ENCODE results near the gene SNAI3. TPM values are rescaled to one million over a fixed set of nuclear protein-coding genes. Genes with fewer than 3 reads are reported as not detected.

The SNAI3 gene
- total and polyA plus RNA-seq, 2 experiments from 2014 or later: 10.3 to 19.4 TPM

DNA sequence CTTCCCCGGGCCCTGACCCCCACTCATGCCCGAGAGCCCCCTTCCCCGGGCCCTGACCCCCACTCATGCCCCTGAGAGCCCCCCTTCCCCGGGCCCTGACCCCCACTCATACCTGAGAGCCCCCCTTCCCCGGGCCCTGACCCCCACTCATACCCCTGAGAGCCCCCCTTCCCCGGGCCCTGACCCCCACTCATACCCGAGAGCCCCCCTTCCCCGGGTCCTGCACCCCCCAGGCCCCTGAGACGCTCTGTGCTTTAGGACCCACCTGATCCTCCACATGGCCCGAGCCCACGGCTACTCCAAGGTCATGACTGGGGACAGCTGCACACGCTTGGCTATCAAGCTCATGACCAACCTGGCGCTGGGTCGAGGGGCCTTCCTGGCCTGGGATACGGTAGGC lies 26.7 kb upstream of the SNAI3 start:
- Histone ChIP-seq H4K20me1 (replicated peaks; ENCODE audit: insufficient read depth) (no peaks in the 10 kb centered on the region; the same call in 1 of the 2 replicates), H3K79me2 (replicated peaks; ENCODE audit: insufficient read depth) (peaks cover 9% of the 10 kb centered on the region; the same call in 1 of the 2 replicates), H3K4me2 (no peak overlapping the region), H3K27me3 (ENCODE audit: insufficient read depth) (no peaks in the 10 kb centered on the region), H3K36me3 (ENCODE audit: insufficient read depth) (no peaks in the 10 kb centered on the region), H3K4me3 (no peak overlapping the region), H3F3A (replicated peaks; ENCODE audit: low read depth) (no peaks in the 10 kb centered on the region), H3K27ac (ENCODE audit: low read depth) (no peak overlapping the region), H3K9me2 (ENCODE audit: insufficient read depth) (no peaks in the 10 kb centered on the region), H2AFZ (no peak overlapping the region), H3K4me1 (ENCODE audit: insufficient read depth) (no peaks in the 10 kb centered on the region)
- DNase-seq (ENCODE audit: low spot score): no peak
- TF ChIP-seq, protein P1, sequence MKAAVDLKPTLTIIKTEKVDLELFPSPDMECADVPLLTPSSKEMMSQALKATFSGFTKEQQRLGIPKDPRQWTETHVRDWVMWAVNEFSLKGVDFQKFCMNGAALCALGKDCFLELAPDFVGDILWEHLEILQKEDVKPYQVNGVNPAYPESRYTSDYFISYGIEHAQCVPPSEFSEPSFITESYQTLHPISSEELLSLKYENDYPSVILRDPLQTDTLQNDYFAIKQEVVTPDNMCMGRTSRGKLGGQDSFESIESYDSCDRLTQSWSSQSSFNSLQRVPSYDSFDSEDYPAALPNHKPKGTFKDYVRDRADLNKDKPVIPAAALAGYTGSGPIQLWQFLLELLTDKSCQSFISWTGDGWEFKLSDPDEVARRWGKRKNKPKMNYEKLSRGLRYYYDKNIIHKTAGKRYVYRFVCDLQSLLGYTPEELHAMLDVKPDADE (IDR thresholded peaks at IDR 0.05): no peak
- TF ChIP-seq ZNF331 (CRISPR knock-in tag; IDR thresholded peaks at IDR 0.05; ENCODE audit: low read depth) (no peak), CREB1 (CRISPR knock-in tag; IDR thresholded peaks at IDR 0.05; ENCODE audit: low read depth) (no peak), EZH2phosphoT487 (IDR thresholded peaks at IDR 0.05; ENCODE audit: unreplicated experiment) (no peak), POLR2AphosphoS5 (IDR thresholded peaks at IDR 0.05; ENCODE audit: low read depth) (no peak), STAT1 (IDR thresholded peaks at IDR 0.05; ENCODE audit: unreplicated experiment) (no peak), JUNB (IDR thresholded peaks at IDR 0.05; ENCODE audit: unreplicated experiment) (no peak), ZNF114 (CRISPR knock-in tag; IDR thresholded peaks at IDR 0.05) (no peak), EZH2 (IDR thresholded peaks at IDR 0.05; ENCODE audit: low read depth, unreplicated experiment) (no peak), NANOG (IDR thresholded peaks at IDR 0.05; ENCODE audit: borderline replicate concordance) (no peak)
- TF ChIP-seq, protein P2, sequence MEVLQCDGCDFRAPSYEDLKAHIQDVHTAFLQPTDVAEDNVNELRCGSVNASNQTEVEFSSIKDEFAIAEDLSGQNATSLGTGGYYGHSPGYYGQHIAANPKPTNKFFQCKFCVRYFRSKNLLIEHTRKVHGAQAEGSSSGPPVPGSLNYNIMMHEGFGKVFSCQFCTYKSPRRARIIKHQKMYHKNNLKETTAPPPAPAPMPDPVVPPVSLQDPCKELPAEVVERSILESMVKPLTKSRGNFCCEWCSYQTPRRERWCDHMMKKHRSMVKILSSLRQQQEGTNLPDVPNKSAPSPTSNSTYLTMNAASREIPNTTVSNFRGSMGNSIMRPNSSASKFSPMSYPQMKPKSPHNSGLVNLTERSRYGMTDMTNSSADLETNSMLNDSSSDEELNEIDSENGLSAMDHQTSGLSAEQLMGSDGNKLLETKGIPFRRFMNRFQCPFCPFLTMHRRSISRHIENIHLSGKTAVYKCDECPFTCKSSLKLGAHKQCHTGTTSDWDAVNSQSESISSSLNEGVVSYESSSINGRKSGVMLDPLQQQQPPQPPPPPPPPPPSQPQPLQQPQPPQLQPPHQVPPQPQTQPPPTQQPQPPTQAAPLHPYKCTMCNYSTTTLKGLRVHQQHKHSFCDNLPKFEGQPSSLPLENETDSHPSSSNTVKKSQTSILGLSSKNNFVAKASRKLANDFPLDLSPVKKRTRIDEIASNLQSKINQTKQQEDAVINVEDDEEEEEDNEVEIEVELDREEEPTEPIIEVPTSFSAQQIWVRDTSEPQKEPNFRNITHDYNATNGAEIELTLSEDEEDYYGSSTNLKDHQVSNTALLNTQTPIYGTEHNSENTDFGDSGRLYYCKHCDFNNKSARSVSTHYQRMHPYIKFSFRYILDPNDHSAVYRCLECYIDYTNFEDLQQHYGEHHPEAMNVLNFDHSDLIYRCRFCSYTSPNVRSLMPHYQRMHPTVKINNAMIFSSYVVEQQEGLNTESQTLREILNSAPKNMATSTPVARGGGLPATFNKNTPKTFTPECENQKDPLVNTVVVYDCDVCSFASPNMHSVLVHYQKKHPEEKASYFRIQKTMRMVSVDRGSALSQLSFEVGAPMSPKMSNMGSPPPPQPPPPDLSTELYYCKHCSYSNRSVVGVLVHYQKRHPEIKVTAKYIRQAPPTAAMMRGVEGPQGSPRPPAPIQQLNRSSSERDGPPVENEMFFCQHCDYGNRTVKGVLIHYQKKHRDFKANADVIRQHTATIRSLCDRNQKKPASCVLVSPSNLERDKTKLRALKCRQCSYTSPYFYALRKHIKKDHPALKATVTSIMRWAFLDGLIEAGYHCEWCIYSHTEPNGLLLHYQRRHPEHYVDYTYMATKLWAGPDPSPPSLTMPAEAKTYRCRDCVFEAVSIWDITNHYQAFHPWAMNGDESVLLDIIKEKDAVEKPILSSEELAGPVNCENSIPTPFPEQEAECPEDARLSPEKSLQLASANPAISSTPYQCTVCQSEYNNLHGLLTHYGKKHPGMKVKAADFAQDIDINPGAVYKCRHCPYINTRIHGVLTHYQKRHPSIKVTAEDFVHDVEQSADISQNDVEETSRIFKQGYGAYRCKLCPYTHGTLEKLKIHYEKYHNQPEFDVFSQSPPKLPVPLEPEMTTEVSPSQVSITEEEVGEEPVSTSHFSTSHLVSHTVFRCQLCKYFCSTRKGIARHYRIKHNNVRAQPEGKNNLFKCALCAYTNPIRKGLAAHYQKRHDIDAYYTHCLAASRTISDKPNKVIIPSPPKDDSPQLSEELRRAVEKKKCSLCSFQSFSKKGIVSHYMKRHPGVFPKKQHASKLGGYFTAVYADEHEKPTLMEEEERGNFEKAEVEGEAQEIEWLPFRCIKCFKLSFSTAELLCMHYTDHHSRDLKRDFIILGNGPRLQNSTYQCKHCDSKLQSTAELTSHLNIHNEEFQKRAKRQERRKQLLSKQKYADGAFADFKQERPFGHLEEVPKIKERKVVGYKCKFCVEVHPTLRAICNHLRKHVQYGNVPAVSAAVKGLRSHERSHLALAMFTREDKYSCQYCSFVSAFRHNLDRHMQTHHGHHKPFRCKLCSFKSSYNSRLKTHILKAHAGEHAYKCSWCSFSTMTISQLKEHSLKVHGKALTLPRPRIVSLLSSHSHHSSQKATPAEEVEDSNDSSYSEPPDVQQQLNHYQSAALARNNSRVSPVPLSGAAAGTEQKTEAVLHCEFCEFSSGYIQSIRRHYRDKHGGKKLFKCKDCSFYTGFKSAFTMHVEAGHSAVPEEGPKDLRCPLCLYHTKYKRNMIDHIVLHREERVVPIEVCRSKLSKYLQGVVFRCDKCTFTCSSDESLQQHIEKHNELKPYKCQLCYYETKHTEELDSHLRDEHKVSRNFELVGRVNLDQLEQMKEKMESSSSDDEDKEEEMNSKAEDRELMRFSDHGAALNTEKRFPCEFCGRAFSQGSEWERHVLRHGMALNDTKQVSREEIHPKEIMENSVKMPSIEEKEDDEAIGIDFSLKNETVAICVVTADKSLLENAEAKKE (CRISPR knock-in tag; IDR thresholded peaks at IDR 0.05): no peak
- TF ChIP-seq, protein P3, sequence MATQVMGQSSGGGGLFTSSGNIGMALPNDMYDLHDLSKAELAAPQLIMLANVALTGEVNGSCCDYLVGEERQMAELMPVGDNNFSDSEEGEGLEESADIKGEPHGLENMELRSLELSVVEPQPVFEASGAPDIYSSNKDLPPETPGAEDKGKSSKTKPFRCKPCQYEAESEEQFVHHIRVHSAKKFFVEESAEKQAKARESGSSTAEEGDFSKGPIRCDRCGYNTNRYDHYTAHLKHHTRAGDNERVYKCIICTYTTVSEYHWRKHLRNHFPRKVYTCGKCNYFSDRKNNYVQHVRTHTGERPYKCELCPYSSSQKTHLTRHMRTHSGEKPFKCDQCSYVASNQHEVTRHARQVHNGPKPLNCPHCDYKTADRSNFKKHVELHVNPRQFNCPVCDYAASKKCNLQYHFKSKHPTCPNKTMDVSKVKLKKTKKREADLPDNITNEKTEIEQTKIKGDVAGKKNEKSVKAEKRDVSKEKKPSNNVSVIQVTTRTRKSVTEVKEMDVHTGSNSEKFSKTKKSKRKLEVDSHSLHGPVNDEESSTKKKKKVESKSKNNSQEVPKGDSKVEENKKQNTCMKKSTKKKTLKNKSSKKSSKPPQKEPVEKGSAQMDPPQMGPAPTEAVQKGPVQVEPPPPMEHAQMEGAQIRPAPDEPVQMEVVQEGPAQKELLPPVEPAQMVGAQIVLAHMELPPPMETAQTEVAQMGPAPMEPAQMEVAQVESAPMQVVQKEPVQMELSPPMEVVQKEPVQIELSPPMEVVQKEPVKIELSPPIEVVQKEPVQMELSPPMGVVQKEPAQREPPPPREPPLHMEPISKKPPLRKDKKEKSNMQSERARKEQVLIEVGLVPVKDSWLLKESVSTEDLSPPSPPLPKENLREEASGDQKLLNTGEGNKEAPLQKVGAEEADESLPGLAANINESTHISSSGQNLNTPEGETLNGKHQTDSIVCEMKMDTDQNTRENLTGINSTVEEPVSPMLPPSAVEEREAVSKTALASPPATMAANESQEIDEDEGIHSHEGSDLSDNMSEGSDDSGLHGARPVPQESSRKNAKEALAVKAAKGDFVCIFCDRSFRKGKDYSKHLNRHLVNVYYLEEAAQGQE (IDR thresholded peaks at IDR 0.05; ENCODE audit: unreplicated experiment): no peak
- TF ChIP-seq, protein P4, sequence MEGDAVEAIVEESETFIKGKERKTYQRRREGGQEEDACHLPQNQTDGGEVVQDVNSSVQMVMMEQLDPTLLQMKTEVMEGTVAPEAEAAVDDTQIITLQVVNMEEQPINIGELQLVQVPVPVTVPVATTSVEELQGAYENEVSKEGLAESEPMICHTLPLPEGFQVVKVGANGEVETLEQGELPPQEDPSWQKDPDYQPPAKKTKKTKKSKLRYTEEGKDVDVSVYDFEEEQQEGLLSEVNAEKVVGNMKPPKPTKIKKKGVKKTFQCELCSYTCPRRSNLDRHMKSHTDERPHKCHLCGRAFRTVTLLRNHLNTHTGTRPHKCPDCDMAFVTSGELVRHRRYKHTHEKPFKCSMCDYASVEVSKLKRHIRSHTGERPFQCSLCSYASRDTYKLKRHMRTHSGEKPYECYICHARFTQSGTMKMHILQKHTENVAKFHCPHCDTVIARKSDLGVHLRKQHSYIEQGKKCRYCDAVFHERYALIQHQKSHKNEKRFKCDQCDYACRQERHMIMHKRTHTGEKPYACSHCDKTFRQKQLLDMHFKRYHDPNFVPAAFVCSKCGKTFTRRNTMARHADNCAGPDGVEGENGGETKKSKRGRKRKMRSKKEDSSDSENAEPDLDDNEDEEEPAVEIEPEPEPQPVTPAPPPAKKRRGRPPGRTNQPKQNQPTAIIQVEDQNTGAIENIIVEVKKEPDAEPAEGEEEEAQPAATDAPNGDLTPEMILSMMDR (conservative IDR thresholded peaks at IDR 0.05; ENCODE audit: low read depth in 2 of 2): no peak
- Mint-ChIP-seq H3K36me3 (ENCODE audit: low read depth) (peaks cover 20% of the 10 kb centered on the region), H3K9me3 (no peaks in the 10 kb centered on the region), H3K4me1 (peaks cover 7% of the 10 kb centered on the region), H3K27ac (no peak overlapping the region), H3K4me3 (no peak overlapping the region), H3K27me3 (ENCODE audit: insufficient read depth, low read depth, poor library complexity) (peaks cover 12% of the 10 kb centered on the region)
- no peak for ATAC-seq

Measured in GM23338 (cell line).